Measurements from ENCODE around the gene ZNF710.
"Not testable (repeated sequence)": the region's sequence is repeated elsewhere in the genome, so short reads cannot be mapped to it uniquely, and the experiment has no call there.

DNA sequence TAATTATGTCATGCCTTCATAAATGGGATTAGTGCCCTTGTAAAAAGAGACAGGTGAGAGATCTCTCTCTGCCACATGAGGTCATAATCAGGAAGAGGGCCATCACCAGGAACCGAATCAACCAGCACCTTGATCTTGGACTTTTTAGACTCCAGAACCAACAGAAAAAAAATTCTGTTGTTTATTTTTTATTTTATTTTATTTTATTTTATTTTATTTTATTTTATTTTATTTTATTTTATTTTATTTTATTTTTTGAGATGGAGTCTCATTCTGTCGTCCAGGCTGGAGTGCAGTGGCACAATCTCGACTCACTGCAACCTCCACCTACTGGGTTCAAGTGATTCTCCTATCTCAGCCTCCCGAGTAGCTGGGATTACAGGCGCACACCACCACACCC is 106.9 kb downstream of the ZNF710 start:
- not testable (repeated sequence) for TF ChIP-seq POLR2A (IDR thresholded peaks at IDR 0.05)
- TF ChIP-seq, protein P1, sequence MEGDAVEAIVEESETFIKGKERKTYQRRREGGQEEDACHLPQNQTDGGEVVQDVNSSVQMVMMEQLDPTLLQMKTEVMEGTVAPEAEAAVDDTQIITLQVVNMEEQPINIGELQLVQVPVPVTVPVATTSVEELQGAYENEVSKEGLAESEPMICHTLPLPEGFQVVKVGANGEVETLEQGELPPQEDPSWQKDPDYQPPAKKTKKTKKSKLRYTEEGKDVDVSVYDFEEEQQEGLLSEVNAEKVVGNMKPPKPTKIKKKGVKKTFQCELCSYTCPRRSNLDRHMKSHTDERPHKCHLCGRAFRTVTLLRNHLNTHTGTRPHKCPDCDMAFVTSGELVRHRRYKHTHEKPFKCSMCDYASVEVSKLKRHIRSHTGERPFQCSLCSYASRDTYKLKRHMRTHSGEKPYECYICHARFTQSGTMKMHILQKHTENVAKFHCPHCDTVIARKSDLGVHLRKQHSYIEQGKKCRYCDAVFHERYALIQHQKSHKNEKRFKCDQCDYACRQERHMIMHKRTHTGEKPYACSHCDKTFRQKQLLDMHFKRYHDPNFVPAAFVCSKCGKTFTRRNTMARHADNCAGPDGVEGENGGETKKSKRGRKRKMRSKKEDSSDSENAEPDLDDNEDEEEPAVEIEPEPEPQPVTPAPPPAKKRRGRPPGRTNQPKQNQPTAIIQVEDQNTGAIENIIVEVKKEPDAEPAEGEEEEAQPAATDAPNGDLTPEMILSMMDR (IDR thresholded peaks at IDR 0.05): not testable (repeated sequence)

Data from testis (tissue), 2 donors.